Measurements from ENCODE around the gene PTPRF. TPM values are rescaled to one million over a fixed set of nuclear protein-coding genes. Genes with fewer than 3 reads are reported as not detected.

The PTPRF gene
- total and polyA plus RNA-seq, 8 donors, result 123 to 279 (median 195) TPM

DNA sequence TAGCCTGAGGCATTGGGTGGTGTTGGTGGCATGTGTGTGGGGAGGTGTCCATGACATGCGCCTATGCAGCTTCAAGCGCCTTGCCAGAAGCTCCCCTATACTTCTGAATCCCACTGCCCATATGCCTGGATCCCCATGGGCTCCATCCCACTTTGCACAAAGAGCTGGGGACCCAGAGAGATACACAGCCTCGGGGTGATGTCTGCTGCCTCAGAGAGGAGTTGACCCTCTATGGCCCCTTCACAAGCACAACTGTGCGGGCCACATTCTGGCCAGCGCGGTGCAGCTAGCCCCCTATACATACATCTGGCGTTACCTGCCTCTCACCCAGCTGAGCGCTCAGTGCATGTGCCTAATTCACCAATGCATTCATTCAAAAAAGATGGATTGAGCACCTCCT lies 9.6 kb upstream of the PTPRF start:
- no peak for DNase-seq
- ATAC-seq, result no peak
- H3K9me3 ChIP-seq, result no peaks in the 10 kb centered on the region
- H3K4me1 ChIP-seq, result no peaks in the 10 kb centered on the region
- no peak overlapping the region for H3K4me3 ChIP-seq
- H3K27me3 ChIP-seq, result peaks cover 7 to 12% of the 10 kb centered on the region in 2 donors
- TF ChIP-seq CTCF (IDR thresholded peaks at IDR 0.05), result no peak
- intact Hi-C loops (cut with DNase I), result no loop called here
- no peaks in the 10 kb centered on the region for H3K36me3 ChIP-seq
- H3K27ac ChIP-seq, result no peak overlapping the region

DNA sequence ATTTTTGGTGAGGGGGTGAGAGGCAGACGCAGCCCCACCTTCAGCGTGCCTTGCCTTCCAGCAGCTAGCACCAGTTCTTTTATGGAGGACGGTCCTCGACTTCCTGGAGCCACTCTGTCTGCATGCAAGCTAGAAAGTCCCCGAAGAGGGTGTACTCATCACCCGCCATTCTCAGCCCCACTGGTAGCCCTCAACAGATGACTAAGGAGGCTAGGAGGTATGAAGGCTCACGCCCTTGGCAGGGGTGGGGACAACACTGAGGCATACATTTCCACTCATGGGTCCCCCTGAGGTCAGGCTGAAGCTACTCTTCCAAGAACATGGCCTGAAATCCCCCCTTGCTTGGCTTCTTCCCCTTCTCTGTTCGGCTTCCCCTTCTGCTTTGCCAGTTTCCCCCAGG lies 8.9 kb upstream of the PTPRF start:
- no peak for DNase-seq
- no peaks in the 10 kb centered on the region for H3K9me3 ChIP-seq
- H3K27ac ChIP-seq, result no peak overlapping the region
- no peak for ATAC-seq
- intact Hi-C loops (cut with DNase I), result no loop called here
- H3K27me3 ChIP-seq, result peaks cover 7 to 12% of the 10 kb centered on the region in 2 donors
- no peak overlapping the region for H3K4me3 ChIP-seq
- H3K4me1 ChIP-seq, result no peaks in the 10 kb centered on the region
- H3K36me3 ChIP-seq, result no peaks in the 10 kb centered on the region
- TF ChIP-seq CTCF (IDR thresholded peaks at IDR 0.05), result no peak

DNA sequence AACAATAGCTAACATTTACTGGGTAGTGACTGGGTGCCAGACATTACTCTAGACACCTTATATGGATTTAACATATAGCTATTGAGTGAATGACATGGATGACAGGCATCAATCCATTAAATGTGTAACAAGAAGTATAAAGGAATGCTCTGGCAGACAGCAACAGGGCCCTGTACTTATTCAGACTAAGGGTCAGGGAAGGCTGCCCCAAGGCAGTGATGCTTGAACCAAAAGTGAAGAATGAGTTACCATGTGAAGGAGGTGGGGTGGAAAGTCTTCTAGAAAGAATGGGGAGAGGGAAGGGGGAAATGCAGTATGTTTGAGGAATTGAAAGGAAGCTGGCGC lies 8.3 kb upstream of the PTPRF start:
- DNase-seq (no peak), ATAC-seq (no peak)
- Histone ChIP-seq H3K27me3 (peaks cover 7 to 12% of the 10 kb centered on the region in 2 donors), H3K9me3 (no peaks in the 10 kb centered on the region), H3K36me3 (no peaks in the 10 kb centered on the region), H3K27ac (no peak overlapping the region), H3K4me3 (no peak overlapping the region), H3K4me1 (no peaks in the 10 kb centered on the region)
- TF ChIP-seq CTCF (IDR thresholded peaks at IDR 0.05), result no peak
- intact Hi-C loops (cut with DNase I), result no loop called here

GRCh38 chr1:43522776-43523480 lies 7.8 kb upstream of the PTPRF start:
- Histone ChIP-seq H3K27me3 (peaks cover 7 to 9% of the 10 kb centered on the region in 2 donors), H3K36me3 (no peaks in the 10 kb centered on the region), H3K4me1 (no peaks in the 10 kb centered on the region), H3K4me3 (no peak overlapping the region), H3K27ac (no peak overlapping the region), H3K9me3 (no peaks in the 10 kb centered on the region)
- DNase-seq (peak in 1 of 4 donors; percentile 42), ATAC-seq (peak; percentile 75)
- intact Hi-C loops (cut with DNase I), result no loop called here
- TF ChIP-seq CTCF (IDR thresholded peaks at IDR 0.05), result no peak

DNA sequence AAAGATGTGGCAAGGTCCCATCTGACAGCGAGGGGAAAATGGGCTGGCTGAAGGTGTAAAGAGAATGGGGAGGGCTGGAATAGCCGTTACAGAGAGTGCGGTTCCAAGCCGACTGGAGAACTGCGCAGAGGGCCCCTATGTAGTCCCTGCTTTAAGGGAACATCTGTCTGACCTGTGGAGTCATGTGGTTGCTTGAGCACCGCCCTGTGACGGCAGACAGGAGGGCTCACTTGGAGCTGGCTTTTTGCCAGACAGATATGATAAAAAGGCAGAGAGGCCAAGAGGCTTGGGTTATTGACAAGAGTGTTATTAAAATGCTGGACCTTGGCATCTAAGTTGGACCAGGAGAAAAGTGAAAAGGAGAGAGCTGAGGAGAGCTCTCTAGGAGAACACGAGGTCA lies 5.9 kb upstream of the PTPRF start:
- no peak overlapping the region for H3K27ac ChIP-seq
- ATAC-seq (no peak), DNase-seq (no peak)
- no peaks in the 10 kb centered on the region for H3K4me1 ChIP-seq
- intact Hi-C loops (cut with DNase I), result no loop called here
- no peak overlapping the region for H3K4me3 ChIP-seq
- no peak for TF ChIP-seq CTCF (IDR thresholded peaks at IDR 0.05)
- peaks cover 0 to 5% of the 10 kb centered on the region in 2 donors for H3K27me3 ChIP-seq
- H3K9me3 ChIP-seq, result no peaks in the 10 kb centered on the region
- no peaks in the 10 kb centered on the region for H3K36me3 ChIP-seq

Measured in left lung (tissue), 10 donors.